22Rv1 (cell line): ENCODE results near the gene ST3GAL5.

Experiments used
- ZFX ChIP-seq: fragments of 450-650 bp; IDR thresholded peaks from 2 replicates; pipeline ENCODE4 v1.6.1; 2017; ENCODE audit warnings: antibody characterized with exemption, borderline replicate concordance
- TF ChIP-seq, protein P1 (sequence below): fragments of 450-650 bp; IDR thresholded peaks from 2 replicates; pipeline ENCODE4 v1.5.1; 2017; ENCODE audit warnings: mild to moderate bottlenecking

DNA sequence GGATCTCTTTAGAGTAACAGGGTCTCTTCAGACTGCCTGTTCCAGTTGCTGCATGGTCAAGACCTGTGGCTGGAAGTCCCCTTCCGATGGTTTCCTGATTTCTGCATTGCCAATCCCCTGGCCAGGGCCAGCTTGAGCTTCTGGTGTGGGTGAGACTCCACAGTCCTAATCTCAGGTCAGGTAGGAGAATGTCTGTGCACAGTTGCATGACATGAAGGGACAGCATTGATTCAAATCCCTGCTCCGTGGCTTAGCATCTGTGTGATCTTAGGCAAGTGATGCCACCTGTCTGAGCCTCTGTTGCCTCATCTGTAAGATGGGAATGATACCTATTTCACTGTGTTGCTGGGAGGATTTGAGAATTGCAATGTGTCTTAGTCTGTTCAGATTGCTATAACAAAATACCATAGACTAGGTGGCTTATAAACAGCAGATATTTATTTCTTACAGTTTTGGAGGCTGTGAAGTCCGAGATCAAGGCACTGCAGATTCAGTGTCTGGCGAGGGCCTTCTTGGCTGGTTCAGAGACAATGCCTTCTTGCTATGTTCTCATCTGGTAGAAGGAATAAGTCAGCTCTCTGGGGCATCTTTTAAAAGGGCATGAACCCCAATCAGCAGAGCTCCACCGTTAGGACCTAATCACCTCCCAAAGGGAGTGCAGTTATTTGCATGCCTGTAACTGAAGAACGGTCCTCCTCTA lies 68.8 kb downstream of the ST3GAL5 start:
- TF ChIP-seq, protein P1, sequence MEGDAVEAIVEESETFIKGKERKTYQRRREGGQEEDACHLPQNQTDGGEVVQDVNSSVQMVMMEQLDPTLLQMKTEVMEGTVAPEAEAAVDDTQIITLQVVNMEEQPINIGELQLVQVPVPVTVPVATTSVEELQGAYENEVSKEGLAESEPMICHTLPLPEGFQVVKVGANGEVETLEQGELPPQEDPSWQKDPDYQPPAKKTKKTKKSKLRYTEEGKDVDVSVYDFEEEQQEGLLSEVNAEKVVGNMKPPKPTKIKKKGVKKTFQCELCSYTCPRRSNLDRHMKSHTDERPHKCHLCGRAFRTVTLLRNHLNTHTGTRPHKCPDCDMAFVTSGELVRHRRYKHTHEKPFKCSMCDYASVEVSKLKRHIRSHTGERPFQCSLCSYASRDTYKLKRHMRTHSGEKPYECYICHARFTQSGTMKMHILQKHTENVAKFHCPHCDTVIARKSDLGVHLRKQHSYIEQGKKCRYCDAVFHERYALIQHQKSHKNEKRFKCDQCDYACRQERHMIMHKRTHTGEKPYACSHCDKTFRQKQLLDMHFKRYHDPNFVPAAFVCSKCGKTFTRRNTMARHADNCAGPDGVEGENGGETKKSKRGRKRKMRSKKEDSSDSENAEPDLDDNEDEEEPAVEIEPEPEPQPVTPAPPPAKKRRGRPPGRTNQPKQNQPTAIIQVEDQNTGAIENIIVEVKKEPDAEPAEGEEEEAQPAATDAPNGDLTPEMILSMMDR: no peak
- TF ChIP-seq ZFX: no peak
